Hepatic stellate cell (primary cell): ENCODE results near the gene SMG1.
A peak's percentile ranks its signal among the peaks of the same experiment; 100 is the strongest.
"Not testable (repeated sequence)": the region's sequence is repeated elsewhere in the genome, so short reads cannot be mapped to it uniquely, and the experiment has no call there.

Experiments
- DNase-seq: peaks from one replicate; pipeline ENCODE4 v3.0.0; 2011; ENCODE audit warnings: low spot score

The SMG1 gene

GRCh38 chr16:18925986-18926865 is at the start of gene SMG1:
TSS of gene SMG1 (minus strand) at chr16:18926408. CDS start at chr16:18926041, 367 bp downstream.
- peak; percentile 92 for DNase-seq

GRCh38 chr16:18975109-18975508 is 48.9 kb upstream of the SMG1 start:
- no peak for DNase-seq

- DNase-seq = no peak
Measured at GRCh38 chr16:18969855-18970240, 43.6 kb upstream of the SMG1 start.

GRCh38 chr16:18969050-18969854 is 43.0 kb upstream of the SMG1 start:
- peak; percentile 81 for DNase-seq

GRCh38 chr16:18966791-18967190 is 40.6 kb upstream of the SMG1 start:
- no peak for DNase-seq

GRCh38 chr16:18965555-18965954 is 39.3 kb upstream of the SMG1 start:
- no peak for DNase-seq

GRCh38 chr16:18959031-18959505 is 32.9 kb upstream of the SMG1 start:
- DNase-seq = peak; percentile 23

- no peak for DNase-seq
Measured at GRCh38 chr16:18958621-18959029, 32.4 kb upstream of the SMG1 start.

GRCh38 chr16:18956658-18957241 is 30.5 kb upstream of the SMG1 start:
- DNase-seq = not testable (repeated sequence)

- not testable (repeated sequence) for DNase-seq
Measured at GRCh38 chr16:18955874-18956580, 29.8 kb upstream of the SMG1 start.

- DNase-seq = no peak
Measured at GRCh38 chr16:18953547-18953946, 27.3 kb upstream of the SMG1 start.

- DNase-seq = no peak
Measured at GRCh38 chr16:18950469-18951185, 24.4 kb upstream of the SMG1 start.

- no peak for DNase-seq
Measured at GRCh38 chr16:18948372-18949020, 22.3 kb upstream of the SMG1 start.

GRCh38 chr16:18945233-18945632 is 19.0 kb upstream of the SMG1 start:
- DNase-seq = no peak

GRCh38 chr16:18943414-18943813 is 17.2 kb upstream of the SMG1 start:
- no peak for DNase-seq

- DNase-seq = no peak
Measured at GRCh38 chr16:18942061-18942460, 15.9 kb upstream of the SMG1 start.

- DNase-seq = no peak
Measured at GRCh38 chr16:18941471-18941870, 15.3 kb upstream of the SMG1 start.

- no peak for DNase-seq
Measured at GRCh38 chr16:18938986-18939385, 12.8 kb upstream of the SMG1 start.

- no peak for DNase-seq
Measured at GRCh38 chr16:18937390-18937789, 11.2 kb upstream of the SMG1 start.

- DNase-seq = no peak
Measured at GRCh38 chr16:18936727-18937340, 10.6 kb upstream of the SMG1 start.
